HCT116 (cell line): ENCODE data around the gene CACNG1. TPM values are rescaled to one million over a fixed set of nuclear protein-coding genes. Genes with fewer than 3 reads are reported as not detected.

Experiments used
- ATAC-seq: fragments of 200-7000 bp; cut with Tn5 transposase; 2 replicates; pipeline ENCODE4 v1.9.1; 2020; ENCODE audit warnings: mild to moderate bottlenecking, moderate library complexity
- BruUV-seq: library from RNA; stranded (reverse); fragments of 400-500 nt; replicated peaks from 2 replicates; lab custom pipeline; 2021; lab: Mats Ljungman, UMichigan
- CTCF ChIA-PET: fragments of 300-600 bp; sonication (Branson Sonifier 250); formaldehyde crosslinking; loops from one replicate; lab custom pipeline; 2021; ENCODE audit warnings: antibody characterized with exemption; lab: Charles Lee
- POLR2A ChIA-PET: fragments of 300-600, 350-600 bp; sonication (Branson Sonifier 250); formaldehyde crosslinking; loops from one replicate; lab custom pipeline; 2021; ENCODE audit warnings: antibody characterized with exemption; lab: Charles Lee
- RAD21 ChIA-PET, 2 experiments: fragments of 300-600 bp; sonication (Branson Sonifier 250); formaldehyde crosslinking; loops; one replicate each; lab custom pipeline; 2023; ENCODE audit warnings: low total read pairs in 2 of 2; ENCODE audit not compliant: uncharacterized antibody in 2 of 2, unreplicated experiment in 2 of 2, low non-redundant PET in 1 of 2; lab: Charles Lee
- DNase-seq: peaks from one replicate; pipeline ENCODE4 v3.0.0-alpha.2; 2010; ENCODE audit warnings: low read depth, low spot score
- H2AFZ ChIP-seq: fragments of 200-600 bp; shearing (Covaris generic), sonication (generic); 2 replicates; pipeline ENCODE4 v1.6.1; 2017; ENCODE audit warnings: low read depth, mixed run types, mixed read lengths, antibody characterized with exemption, low read length; ENCODE audit not compliant: poor library complexity, severe bottlenecking
- H3K27ac ChIP-seq: 2 replicates; pipeline ENCODE4 v1.5.1; 2012; ENCODE audit warnings: low read depth, low read length
- H3K27me3 ChIP-seq: fragments of 200-600 bp; sonication (generic); 2 replicates; pipeline ENCODE4 v1.6.1; 2016; ENCODE audit warnings: mixed run types, low read length, mixed read lengths; ENCODE audit not compliant: insufficient read depth
- H3K36me3 ChIP-seq, 2 experiments: fragments of 200-500 bp in 1 of 2; fragments of 200-600 bp in 1 of 2; sonication (Bioruptor generic) in 1 of 2; sonication (generic) in 1 of 2; 2 replicates each; pipeline versions ENCODE4 v1.5.1 to v1.6.1; 2014 to 2016; ENCODE audit warnings: low read length in 2 of 2, inconsistent platforms in 1 of 2, mixed read lengths in 1 of 2, mixed run types in 1 of 2; ENCODE audit not compliant: insufficient read depth in 2 of 2, control insufficient read depth in 1 of 2
- H3K4me1 ChIP-seq, 2 experiments: fragments of 200-600 bp in 1 of 2; sonication (generic) in 1 of 2; 2 replicates each; pipeline versions ENCODE4 v1.5.1 to v1.6.1; 2012 to 2017; ENCODE audit warnings: low read length in 2 of 2, inconsistent platforms in 1 of 2, mild to moderate bottlenecking in 1 of 2, mixed read lengths in 1 of 2, mixed run types in 1 of 2, moderate library complexity in 1 of 2; ENCODE audit not compliant: insufficient read depth in 2 of 2, control insufficient read depth in 1 of 2
- H3K4me2 ChIP-seq: fragments of 200-600 bp; sonication (generic); 2 replicates; pipeline ENCODE4 v1.6.1; 2017; ENCODE audit warnings: mixed run types, low read length, mixed read lengths
- H3K4me3 ChIP-seq, 2 experiments: fragments of 200-600 bp in 1 of 2; sonication (generic) in 1 of 2; replicated peaks in 1 of 2; 2 replicates each; pipeline ENCODE4 v1.5.1; 2011 to 2016; ENCODE audit warnings: low read length in 2 of 2, control low read depth in 1 of 2, low read depth in 1 of 2, mild to moderate bottlenecking in 1 of 2, mixed read lengths in 1 of 2, mixed run types in 1 of 2
- H3K79me2 ChIP-seq: fragments of 200-600 bp; sonication (generic); 2 replicates; pipeline ENCODE4 v1.6.1; 2017; ENCODE audit warnings: mild to moderate bottlenecking, mixed run types, low read length, moderate library complexity, mixed read lengths; ENCODE audit not compliant: insufficient read depth
- H3K9ac ChIP-seq: fragments of 200-600 bp; sonication (generic); 2 replicates; pipeline ENCODE4 v1.6.1; 2016; ENCODE audit warnings: low read length, mixed read lengths
- H3K9me2 ChIP-seq: fragments of 200-600 bp; sonication (generic), shearing (Covaris generic); 2 replicates; pipeline ENCODE4 v1.6.1; 2017; ENCODE audit warnings: mixed run types, mild to moderate bottlenecking, moderate library complexity; ENCODE audit not compliant: insufficient read depth
- H3K9me3 ChIP-seq, 2 experiments: fragments of 200-500 bp in 1 of 2; fragments of 200-600 bp in 1 of 2; sonication (Bioruptor generic) in 1 of 2; sonication (generic) in 1 of 2; 2 replicates each; pipeline ENCODE4 v1.6.1; 2014 to 2017; ENCODE audit warnings: low read length in 2 of 2, mixed read lengths in 2 of 2, inconsistent platforms in 1 of 2, low read depth in 1 of 2, mild to moderate bottlenecking in 1 of 2, mixed run types in 1 of 2, moderate library complexity in 1 of 2; ENCODE audit not compliant: control insufficient read depth in 1 of 2, insufficient read depth in 1 of 2
- H4K20me1 ChIP-seq: fragments of 200-600 bp; sonication (generic), shearing (Covaris generic); 2 replicates; pipeline ENCODE4 v1.6.1; 2017; ENCODE audit warnings: mixed run types, mild to moderate bottlenecking, moderate library complexity; ENCODE audit not compliant: insufficient read depth
- CBX3 ChIP-seq: IDR thresholded peaks from 2 replicates; pipeline ENCODE4 v1.6.1; 2012; ENCODE audit warnings: low read depth
- EGR1 ChIP-seq: IDR thresholded peaks from 2 replicates; pipeline ENCODE4 v1.6.1; 2012; ENCODE audit warnings: low read depth
- ELF1 ChIP-seq: IDR thresholded peaks from 2 replicates; pipeline ENCODE4 v1.6.1; 2012; ENCODE audit warnings: low read depth, borderline replicate concordance
- EZH2phosphoT487 ChIP-seq: fragments of 200-600 bp; IDR thresholded peaks from 2 replicates; pipeline ENCODE4 v1.6.1; 2018; ENCODE audit warnings: antibody characterized with exemption, borderline replicate concordance
- RAD21 ChIP-seq: IDR thresholded peaks from 2 replicates; pipeline ENCODE4 v1.6.1; 2012; ENCODE audit warnings: low read depth, mild to moderate bottlenecking
- SIN3A ChIP-seq: IDR thresholded peaks from 2 replicates; pipeline ENCODE4 v1.6.1; 2012; ENCODE audit warnings: low read depth
- SP1 ChIP-seq: IDR thresholded peaks from 2 replicates; pipeline ENCODE4 v1.6.1; 2012; ENCODE audit warnings: low read depth
- SRF ChIP-seq: IDR thresholded peaks from 2 replicates; pipeline ENCODE4 v1.6.1; 2012; ENCODE audit warnings: low read depth
- YY1 ChIP-seq: IDR thresholded peaks from 2 replicates; pipeline ENCODE4 v1.6.1; 2011; ENCODE audit warnings: low read length, low read depth, moderate library complexity, mild to moderate bottlenecking; ENCODE audit not compliant: insufficient replicate concordance; ENCODE audit errors: extremely low read depth
- ZFX ChIP-seq: fragments of 450-650 bp; IDR thresholded peaks from 2 replicates; pipeline ENCODE4 v1.6.1; 2017
- intact Hi-C: fragments of 100-400 bp; cut with micrococcal nuclease; formaldehyde crosslinking; loops from 2 replicates; pipeline ENCODE4 v1.10.0; 2022
- total RNA-seq: library from RNA; stranded (reverse); gene quantifications from one replicate; pipeline ENCODE4 v1.2.1, GENCODE V29; 2021; ENCODE audit not compliant: unreplicated experiment
- TF ChIP-seq, protein P1 (sequence below), 3 experiments: fragments of 200-600 bp in 1 of 3; sonication (generic) in 1 of 3; IDR thresholded peaks in 2 of 3; conservative IDR thresholded peaks in 1 of 3; 2 replicates each; pipeline ENCODE4 v1.5.1; 2012 to 2017; ENCODE audit warnings: low read depth in 2 of 3, low read length in 2 of 3, antibody characterized with exemption in 1 of 3, borderline replicate concordance in 1 of 3, control low read depth in 1 of 3, mild to moderate bottlenecking in 1 of 3, mixed read lengths in 1 of 3, mixed run types in 1 of 3, moderate library complexity in 1 of 3; ENCODE audit not compliant: insufficient read depth in 1 of 3
- TF ChIP-seq, protein P2 (sequence below): IDR thresholded peaks from 2 replicates; pipeline ENCODE4 v1.6.1; 2012; ENCODE audit warnings: low read depth
- TF ChIP-seq, protein P3 (sequence below): IDR thresholded peaks from 2 replicates; pipeline ENCODE4 v1.6.1; 2011; ENCODE audit warnings: mild to moderate bottlenecking, low read length, moderate library complexity; ENCODE audit not compliant: insufficient replicate concordance; ENCODE audit errors: extremely low read depth
- TF ChIP-seq, protein P4 (sequence below): IDR thresholded peaks from 2 replicates; pipeline ENCODE4 v1.6.1; 2012

Gene CACNG1
- total RNA-seq, 1 experiment from 2014 or later: not detected

DNA sequence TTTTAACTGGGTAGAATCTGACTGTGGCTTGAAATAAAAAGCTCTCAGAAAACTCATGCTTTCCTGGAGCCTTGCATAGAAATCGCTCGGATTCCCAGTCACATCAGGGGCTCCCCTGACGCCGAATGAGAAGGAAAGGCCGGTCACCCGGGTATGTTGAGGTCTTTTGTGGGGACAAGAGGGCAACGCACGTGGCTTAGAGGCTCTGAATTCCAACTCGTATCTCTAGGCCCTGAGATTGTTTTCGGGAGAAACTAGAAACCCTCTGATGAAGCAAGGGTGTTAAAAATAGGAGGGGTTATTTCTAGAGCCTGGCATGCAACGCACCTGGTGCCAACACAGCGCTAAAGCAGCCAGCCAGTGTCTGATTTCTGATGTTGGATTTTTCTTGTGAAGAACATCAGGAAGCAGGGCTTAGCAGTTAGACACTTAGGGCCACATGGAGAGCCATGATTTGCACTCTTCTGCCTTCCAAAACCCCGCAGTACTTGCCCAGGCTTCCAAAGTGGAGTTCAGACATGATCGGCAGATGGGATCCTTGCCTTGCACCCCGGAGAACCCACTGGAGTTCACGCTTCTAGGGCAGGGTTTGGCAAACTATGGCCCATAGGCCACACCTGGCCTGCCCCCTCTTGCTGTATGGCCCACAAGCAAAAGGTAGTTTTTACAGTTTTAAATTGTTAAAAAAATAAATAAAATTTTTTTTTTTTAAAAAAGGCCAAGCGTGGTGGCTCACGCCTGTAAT lies 12.6 kb downstream of the CACNG1 start:
- Histone ChIP-seq H3K4me1 (no peaks in the 10 kb centered on the region), H2AFZ (no peak overlapping the region), H3K36me3 (no peaks in the 10 kb centered on the region), H3K27me3 (no peaks in the 10 kb centered on the region), H3K9ac (no peak overlapping the region), H4K20me1 (no peaks in the 10 kb centered on the region), H3K27ac (no peak overlapping the region), H3K79me2 (no peaks in the 10 kb centered on the region), H3K4me3 (no peak overlapping the region), H3K9me3 (no peaks in the 10 kb centered on the region), H3K9me2 (no peaks in the 10 kb centered on the region), H3K4me2 (no peak overlapping the region)
- DNase-seq: no peak
- intact Hi-C loops: no loop called here
- CTCF ChIA-PET: no interaction called here
- POLR2A ChIA-PET: no interaction called here
- TF ChIP-seq RAD21 (no peak), SP1 (no peak), EGR1 (no peak), EZH2phosphoT487 (no peak), SIN3A (no peak), ZFX (no peak), CBX3 (no peak), SRF (no peak), YY1 (no peak), ELF1 (no peak)
- TF ChIP-seq, protein P1, sequence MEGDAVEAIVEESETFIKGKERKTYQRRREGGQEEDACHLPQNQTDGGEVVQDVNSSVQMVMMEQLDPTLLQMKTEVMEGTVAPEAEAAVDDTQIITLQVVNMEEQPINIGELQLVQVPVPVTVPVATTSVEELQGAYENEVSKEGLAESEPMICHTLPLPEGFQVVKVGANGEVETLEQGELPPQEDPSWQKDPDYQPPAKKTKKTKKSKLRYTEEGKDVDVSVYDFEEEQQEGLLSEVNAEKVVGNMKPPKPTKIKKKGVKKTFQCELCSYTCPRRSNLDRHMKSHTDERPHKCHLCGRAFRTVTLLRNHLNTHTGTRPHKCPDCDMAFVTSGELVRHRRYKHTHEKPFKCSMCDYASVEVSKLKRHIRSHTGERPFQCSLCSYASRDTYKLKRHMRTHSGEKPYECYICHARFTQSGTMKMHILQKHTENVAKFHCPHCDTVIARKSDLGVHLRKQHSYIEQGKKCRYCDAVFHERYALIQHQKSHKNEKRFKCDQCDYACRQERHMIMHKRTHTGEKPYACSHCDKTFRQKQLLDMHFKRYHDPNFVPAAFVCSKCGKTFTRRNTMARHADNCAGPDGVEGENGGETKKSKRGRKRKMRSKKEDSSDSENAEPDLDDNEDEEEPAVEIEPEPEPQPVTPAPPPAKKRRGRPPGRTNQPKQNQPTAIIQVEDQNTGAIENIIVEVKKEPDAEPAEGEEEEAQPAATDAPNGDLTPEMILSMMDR (IDR thresholded peaks at IDR 0.05 in 2 of 3, conservative IDR thresholded peaks at IDR 0.05 in 1 of 3; ENCODE audit: borderline replicate concordance in 1 of 3, insufficient read depth in 1 of 3, low read depth in 2 of 3, low read length in 2 of 3): no peak
- TF ChIP-seq, protein P2, sequence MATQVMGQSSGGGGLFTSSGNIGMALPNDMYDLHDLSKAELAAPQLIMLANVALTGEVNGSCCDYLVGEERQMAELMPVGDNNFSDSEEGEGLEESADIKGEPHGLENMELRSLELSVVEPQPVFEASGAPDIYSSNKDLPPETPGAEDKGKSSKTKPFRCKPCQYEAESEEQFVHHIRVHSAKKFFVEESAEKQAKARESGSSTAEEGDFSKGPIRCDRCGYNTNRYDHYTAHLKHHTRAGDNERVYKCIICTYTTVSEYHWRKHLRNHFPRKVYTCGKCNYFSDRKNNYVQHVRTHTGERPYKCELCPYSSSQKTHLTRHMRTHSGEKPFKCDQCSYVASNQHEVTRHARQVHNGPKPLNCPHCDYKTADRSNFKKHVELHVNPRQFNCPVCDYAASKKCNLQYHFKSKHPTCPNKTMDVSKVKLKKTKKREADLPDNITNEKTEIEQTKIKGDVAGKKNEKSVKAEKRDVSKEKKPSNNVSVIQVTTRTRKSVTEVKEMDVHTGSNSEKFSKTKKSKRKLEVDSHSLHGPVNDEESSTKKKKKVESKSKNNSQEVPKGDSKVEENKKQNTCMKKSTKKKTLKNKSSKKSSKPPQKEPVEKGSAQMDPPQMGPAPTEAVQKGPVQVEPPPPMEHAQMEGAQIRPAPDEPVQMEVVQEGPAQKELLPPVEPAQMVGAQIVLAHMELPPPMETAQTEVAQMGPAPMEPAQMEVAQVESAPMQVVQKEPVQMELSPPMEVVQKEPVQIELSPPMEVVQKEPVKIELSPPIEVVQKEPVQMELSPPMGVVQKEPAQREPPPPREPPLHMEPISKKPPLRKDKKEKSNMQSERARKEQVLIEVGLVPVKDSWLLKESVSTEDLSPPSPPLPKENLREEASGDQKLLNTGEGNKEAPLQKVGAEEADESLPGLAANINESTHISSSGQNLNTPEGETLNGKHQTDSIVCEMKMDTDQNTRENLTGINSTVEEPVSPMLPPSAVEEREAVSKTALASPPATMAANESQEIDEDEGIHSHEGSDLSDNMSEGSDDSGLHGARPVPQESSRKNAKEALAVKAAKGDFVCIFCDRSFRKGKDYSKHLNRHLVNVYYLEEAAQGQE: no peak
- TF ChIP-seq, protein P3, sequence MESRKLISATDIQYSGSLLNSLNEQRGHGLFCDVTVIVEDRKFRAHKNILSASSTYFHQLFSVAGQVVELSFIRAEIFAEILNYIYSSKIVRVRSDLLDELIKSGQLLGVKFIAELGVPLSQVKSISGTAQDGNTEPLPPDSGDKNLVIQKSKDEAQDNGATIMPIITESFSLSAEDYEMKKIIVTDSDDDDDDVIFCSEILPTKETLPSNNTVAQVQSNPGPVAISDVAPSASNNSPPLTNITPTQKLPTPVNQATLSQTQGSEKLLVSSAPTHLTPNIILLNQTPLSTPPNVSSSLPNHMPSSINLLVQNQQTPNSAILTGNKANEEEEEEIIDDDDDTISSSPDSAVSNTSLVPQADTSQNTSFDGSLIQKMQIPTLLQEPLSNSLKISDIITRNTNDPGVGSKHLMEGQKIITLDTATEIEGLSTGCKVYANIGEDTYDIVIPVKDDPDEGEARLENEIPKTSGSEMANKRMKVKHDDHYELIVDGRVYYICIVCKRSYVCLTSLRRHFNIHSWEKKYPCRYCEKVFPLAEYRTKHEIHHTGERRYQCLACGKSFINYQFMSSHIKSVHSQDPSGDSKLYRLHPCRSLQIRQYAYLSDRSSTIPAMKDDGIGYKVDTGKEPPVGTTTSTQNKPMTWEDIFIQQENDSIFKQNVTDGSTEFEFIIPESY: no peak
- TF ChIP-seq, protein P4, sequence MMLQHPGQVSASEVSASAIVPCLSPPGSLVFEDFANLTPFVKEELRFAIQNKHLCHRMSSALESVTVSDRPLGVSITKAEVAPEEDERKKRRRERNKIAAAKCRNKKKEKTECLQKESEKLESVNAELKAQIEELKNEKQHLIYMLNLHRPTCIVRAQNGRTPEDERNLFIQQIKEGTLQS: no peak
- no peak for ATAC-seq
- RAD21 ChIA-PET: no interaction called here
- no TSS peak for BruUV-seq
